Mesodermal cell (in vitro differentiated cells): ENCODE measurements around the gene RAB6A.

ENCODE experiments used
- H3K27ac ChIP-seq: 2 replicates; pipeline ENCODE4 v1.7.0; 2013; ENCODE audit warnings: mild to moderate bottlenecking, low read depth, low read length, moderate library complexity; ENCODE audit not compliant: severe bottlenecking
- H3K36me3 ChIP-seq: 2 replicates; pipeline ENCODE4 v1.7.1; 2013; ENCODE audit warnings: mild to moderate bottlenecking, low read length, moderate library complexity; ENCODE audit not compliant: control insufficient read depth, insufficient read depth
- H3K4me1 ChIP-seq: one replicate; pipeline ENCODE4 v1.7.1; 2013; ENCODE audit warnings: mild to moderate bottlenecking, low read length; ENCODE audit not compliant: insufficient read depth, control insufficient read depth, poor library complexity, severe bottlenecking
- H3K4me3 ChIP-seq: 2 replicates; pipeline ENCODE4 v1.7.0; 2013; ENCODE audit warnings: low read length, control low read depth, mild to moderate bottlenecking; ENCODE audit not compliant: insufficient read depth, poor library complexity, severe bottlenecking; ENCODE audit errors: extremely low read depth
- H3K9me3 ChIP-seq: 2 replicates; pipeline ENCODE4 v1.7.1; 2013; ENCODE audit warnings: mild to moderate bottlenecking, low read length, moderate library complexity; ENCODE audit not compliant: control insufficient read depth
- WGBS, 2 experiments: methylation state at CpG; one replicate each; pipeline ENCODE4 v1.1.5; 2013; ENCODE audit warnings: missing lambda C conversion rate in 2 of 2; ENCODE audit not compliant: insufficient coverage in 2 of 2; 5-methylcytosine and 5-hydroxymethylcytosine counted together

The RAB6A gene

GRCh38 chr11:73647459-73648100 lies 113.3 kb downstream of the RAB6A start:
- peaks cover 34% of the 10 kb centered on the region for H3K4me1 ChIP-seq
- H3K36me3 ChIP-seq = no peaks in the 10 kb centered on the region
- no peak overlapping the region for H3K4me3 ChIP-seq
- H3K27ac ChIP-seq = no peak overlapping the region
- 16 to 17% methylated on average over 10 to 22 of the region's 23 CpGs for WGBS, 2 experiments
- no peaks in the 10 kb centered on the region for H3K9me3 ChIP-seq

GRCh38 chr11:73645972-73646631 lies 114.8 kb downstream of the RAB6A start, which contains the start of gene PLEKHB1:
Gene PLEKHB1, plus strand, starts transcription at chr11:73646581. Its CDS starts 28 bp downstream, at chr11:73646609.
- WGBS, 2 experiments = 19 to 25% methylated on average over 18 to 19 of the region's 26 CpGs
- H3K4me1 ChIP-seq = peaks cover 19% of the 10 kb centered on the region
- no peak within 1 kb of the TSS for H3K27ac ChIP-seq
- H3K9me3 ChIP-seq = no peaks in the 10 kb centered on the region
- H3K4me3 ChIP-seq = peak within 1 kb of the TSS; percentile 8
- H3K36me3 ChIP-seq = no peaks in the 10 kb centered on the region

GRCh38 chr11:73645121-73645969 lies 115.5 kb downstream of the RAB6A start:
- Histone ChIP-seq H3K4me3 (peak overlapping the region; percentile 8), H3K9me3 (no peaks in the 10 kb centered on the region), H3K36me3 (no peaks in the 10 kb centered on the region), H3K4me1 (peaks cover 19% of the 10 kb centered on the region), H3K27ac (no peak overlapping the region)
- WGBS, 2 experiments = 68 to 79% methylated on average over 6 to 7 of the region's 16 CpGs

- no peaks in the 10 kb centered on the region for H3K9me3 ChIP-seq
- H3K27ac ChIP-seq = no peak overlapping the region
- H3K4me1 ChIP-seq = peaks cover 15% of the 10 kb centered on the region
- H3K4me3 ChIP-seq = no peak overlapping the region
- no peaks in the 10 kb centered on the region for H3K36me3 ChIP-seq
These were observed 119.2 kb downstream of the RAB6A start for GRCh38 chr11:73641668-73642067.

GRCh38 chr11:73640592-73640991 lies 120.3 kb downstream of the RAB6A start:
- WGBS, 2 experiments = 68 to 85% methylated on average over 2 of the region's 2 CpGs
- Histone ChIP-seq H3K36me3 (no peaks in the 10 kb centered on the region), H3K9me3 (no peaks in the 10 kb centered on the region), H3K4me1 (peaks cover 8% of the 10 kb centered on the region), H3K27ac (no peak overlapping the region), H3K4me3 (no peak overlapping the region)

GRCh38 chr11:73637012-73637411 lies 123.9 kb downstream of the RAB6A start:
- no peaks in the 10 kb centered on the region for H3K36me3 ChIP-seq
- no peak overlapping the region for H3K27ac ChIP-seq
- peaks cover 11% of the 10 kb centered on the region for H3K4me1 ChIP-seq
- H3K4me3 ChIP-seq = no peak overlapping the region
- peaks cover 5% of the 10 kb centered on the region for H3K9me3 ChIP-seq
- WGBS, 2 experiments = no CpG with 5 or more reads among the region's 1 CpG

- WGBS, 2 experiments = 91% methylated on average over 5 of the region's 5 CpGs
- H3K4me3 ChIP-seq = no peak overlapping the region
- peaks cover 11% of the 10 kb centered on the region for H3K4me1 ChIP-seq
- no peak overlapping the region for H3K27ac ChIP-seq
- H3K36me3 ChIP-seq = no peaks in the 10 kb centered on the region
- H3K9me3 ChIP-seq = peaks cover 6% of the 10 kb centered on the region
These were observed 124.6 kb downstream of the RAB6A start for GRCh38 chr11:73636249-73636648.

GRCh38 chr11:73635721-73636120 lies 125.2 kb downstream of the RAB6A start:
- Histone ChIP-seq H3K4me3 (no peak overlapping the region), H3K36me3 (no peaks in the 10 kb centered on the region), H3K4me1 (peaks cover 11% of the 10 kb centered on the region), H3K9me3 (peaks cover 6% of the 10 kb centered on the region), H3K27ac (no peak overlapping the region)
- WGBS, 2 experiments = 91 to 100% methylated on average over 4 to 5 of the region's 5 CpGs

- 100% methylated on average over 2 of the region's 2 CpGs for WGBS, 2 experiments
- H3K27ac ChIP-seq = no peak overlapping the region
- H3K4me1 ChIP-seq = peaks cover 11% of the 10 kb centered on the region
- no peaks in the 10 kb centered on the region for H3K36me3 ChIP-seq
- H3K9me3 ChIP-seq = peaks cover 6% of the 10 kb centered on the region
- H3K4me3 ChIP-seq = no peak overlapping the region
These were observed 126.9 kb downstream of the RAB6A start for GRCh38 chr11:73633999-73634398.

- no peak overlapping the region for H3K27ac ChIP-seq
- H3K4me3 ChIP-seq = no peak overlapping the region
- H3K4me1 ChIP-seq = peaks cover 11% of the 10 kb centered on the region
- no peaks in the 10 kb centered on the region for H3K36me3 ChIP-seq
- H3K9me3 ChIP-seq = peaks cover 6% of the 10 kb centered on the region
- WGBS, 2 experiments = 75 to 91% methylated on average over 2 to 3 of the region's 4 CpGs
These were observed 127.9 kb downstream of the RAB6A start for GRCh38 chr11:73632996-73633395.
